CD1c-positive myeloid dendritic cell (primary cell): Measurements from ENCODE around the gene FGGY.

Experiments
- DNase-seq: peaks from one replicate; pipeline ENCODE4 v3.0.0-alpha.2; 2016; ENCODE audit errors: extremely low spot score

Gene FGGY

GRCh38 chr1:59765011-59765730 is 468.3 kb downstream of the FGGY start:
- DNase-seq: no peak

DNA sequence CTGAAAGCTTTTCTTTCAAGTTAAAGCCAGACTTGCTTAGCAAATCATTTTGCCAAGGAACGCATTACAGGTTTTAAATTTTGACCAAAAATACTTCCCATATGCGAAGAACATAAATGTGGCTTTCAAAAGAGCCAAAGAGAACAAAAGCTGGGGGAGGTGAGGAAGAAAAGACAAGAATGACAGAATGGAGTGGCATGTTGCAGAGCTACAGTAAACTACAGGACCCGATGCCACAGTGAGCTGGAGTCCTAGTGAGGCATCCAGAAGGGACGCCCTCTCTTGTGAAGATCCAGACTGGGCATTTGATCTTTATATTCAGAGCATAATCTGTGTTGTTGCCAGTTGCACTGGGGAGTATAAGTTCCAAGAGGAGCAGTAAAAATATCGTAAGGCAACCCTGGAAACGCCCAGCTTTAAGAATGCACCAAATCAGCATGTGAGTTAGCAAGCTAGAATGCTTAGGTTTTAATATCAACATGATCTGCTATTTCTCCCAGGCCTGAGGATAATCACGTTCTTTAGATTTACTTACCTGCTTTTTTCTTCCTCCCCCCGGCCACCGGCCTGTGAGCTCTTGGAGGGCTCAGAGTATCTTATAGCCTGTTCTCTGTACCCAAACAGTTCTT is 469.4 kb downstream of the FGGY start:
- no peak for DNase-seq

GRCh38 chr1:59767119-59767518 is 470.2 kb downstream of the FGGY start:
- DNase-seq: no peak

GRCh38 chr1:59768792-59769735 is 472.2 kb downstream of the FGGY start:
- no peak for DNase-seq

DNA sequence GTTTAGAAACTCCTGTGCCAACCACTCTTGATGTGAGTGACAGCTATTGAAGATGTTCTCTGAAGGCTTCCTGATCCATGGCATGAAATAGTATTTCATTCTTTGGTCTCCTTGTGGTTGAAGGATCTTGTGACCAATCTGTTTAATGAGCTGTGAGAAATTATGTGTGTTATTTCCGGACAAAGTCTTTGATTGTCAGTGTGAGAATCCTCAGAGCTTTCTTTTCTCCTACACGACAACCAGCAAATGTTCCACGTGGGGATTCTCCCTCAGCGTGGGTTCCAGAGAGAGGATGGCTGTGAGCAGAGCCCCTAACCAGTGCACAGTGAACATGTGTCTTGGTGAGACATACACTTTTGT is 472.8 kb downstream of the FGGY start:
- no peak for DNase-seq

DNA sequence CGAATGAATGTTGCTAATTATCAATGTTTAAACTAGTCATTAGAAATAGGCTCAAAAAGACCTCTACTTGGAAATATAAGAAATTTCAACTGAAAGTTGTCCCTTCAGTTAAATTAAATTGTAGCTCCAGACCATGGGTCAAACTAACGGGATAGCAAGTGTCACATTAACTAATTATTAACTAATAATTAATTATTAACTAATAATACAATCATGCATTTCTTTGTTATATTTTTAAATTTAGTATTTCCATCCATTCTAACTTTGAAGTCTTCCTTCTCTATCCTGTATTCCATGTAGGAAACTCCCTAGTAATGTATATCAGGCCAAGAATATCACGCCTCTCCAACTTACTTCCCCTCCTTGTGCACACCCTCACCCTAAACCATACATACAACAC is 474.5 kb downstream of the FGGY start:
- no peak for DNase-seq

DNA sequence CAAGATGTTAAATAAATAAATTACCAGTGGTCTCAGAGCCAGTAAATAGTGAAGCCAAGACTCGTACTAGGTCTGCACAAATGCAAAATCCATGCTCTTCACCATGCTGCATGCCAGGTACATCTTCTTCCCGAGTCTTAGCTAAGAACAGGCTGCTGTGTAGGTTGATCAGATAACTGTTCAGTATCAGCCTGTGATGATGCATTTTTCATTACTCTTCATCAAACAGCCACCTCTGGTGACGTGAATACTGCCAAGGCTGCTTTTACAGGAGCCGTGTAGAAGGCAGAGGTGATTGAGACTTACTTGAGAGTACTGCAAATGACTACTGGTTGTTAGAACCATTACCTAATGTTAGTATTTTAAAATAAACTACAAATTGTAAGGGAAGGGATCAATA is 478.6 kb downstream of the FGGY start:
- DNase-seq: no peak

DNA sequence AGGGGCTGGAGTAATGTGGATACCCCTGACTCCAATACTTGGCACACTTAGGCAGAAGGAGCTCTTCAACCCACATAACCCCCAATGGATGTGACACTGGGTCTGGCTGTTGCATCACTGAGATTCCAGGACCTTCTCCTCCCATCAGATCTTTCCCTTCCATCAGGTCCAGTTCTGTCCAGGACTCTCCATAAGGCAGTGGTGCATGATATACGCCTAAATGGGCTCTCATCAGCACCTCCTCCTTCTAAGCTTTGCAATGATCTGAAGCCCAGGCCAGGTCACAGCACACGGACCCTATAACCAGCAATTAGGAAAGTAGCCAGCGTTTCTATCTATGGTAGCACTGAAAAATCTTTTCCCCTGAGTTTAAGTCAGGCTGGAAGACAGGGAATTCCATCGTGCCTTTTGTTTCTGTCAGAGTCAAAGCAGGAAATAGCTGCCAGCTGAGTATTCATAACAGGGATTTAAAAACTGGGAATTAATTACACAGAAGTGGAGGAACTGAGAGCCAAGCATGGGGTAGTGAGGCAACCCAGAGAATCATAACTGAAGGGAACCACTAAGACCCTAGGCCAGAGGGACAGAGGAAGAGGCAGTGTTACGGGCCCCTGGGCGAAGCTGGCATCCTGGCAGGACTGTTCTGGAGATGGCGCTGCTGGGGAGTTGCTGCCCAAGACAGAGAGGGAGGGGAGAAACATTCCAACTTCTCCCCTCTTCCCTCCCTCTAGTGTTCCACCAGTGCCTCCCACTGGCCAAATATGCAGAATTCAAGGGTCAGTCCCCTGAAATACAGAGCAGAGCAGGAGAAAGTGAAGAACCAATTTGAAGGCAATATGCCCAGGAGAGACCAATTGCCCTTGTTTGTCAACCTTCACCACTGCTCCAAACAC is 480.3 kb downstream of the FGGY start:
- no peak for DNase-seq

GRCh38 chr1:59779949-59780348 is 483.1 kb downstream of the FGGY start:
- no peak for DNase-seq

GRCh38 chr1:59788825-59789224 is 491.9 kb downstream of the FGGY start:
- DNase-seq: no peak

- no peak for DNase-seq
These were observed 501.7 kb downstream of the FGGY start for GRCh38 chr1:59798600-59798999.

DNA sequence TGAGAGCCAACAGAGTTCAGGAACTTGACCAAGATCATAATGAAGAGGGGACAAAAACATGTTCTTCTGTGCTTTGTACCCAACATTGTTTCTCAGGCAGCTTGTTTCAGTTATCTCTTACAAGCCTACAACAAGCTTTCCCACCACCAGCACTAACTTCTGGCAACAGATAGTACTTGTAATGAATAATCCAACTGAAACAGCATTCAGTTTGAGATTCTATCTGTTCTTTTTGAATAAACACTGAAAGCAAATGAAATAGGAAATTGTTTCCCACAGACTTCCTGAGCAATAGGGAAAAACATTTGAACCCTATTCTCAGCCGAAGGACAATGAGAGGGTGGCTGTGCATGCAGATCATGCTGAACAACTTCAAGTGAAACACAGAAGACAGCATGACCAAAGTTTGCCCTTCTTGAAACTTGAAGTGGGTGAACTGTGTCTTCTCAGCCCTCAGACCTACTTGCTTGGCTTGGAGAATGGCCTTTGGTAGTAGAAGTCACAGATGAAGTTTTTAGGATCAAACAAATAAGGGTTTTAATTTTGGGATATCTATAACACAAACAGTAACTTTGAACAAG is 506.7 kb downstream of the FGGY start:
- DNase-seq: no peak

- no peak for DNase-seq
These were observed 507.4 kb downstream of the FGGY start for GRCh38 chr1:59804301-59804700.

DNA sequence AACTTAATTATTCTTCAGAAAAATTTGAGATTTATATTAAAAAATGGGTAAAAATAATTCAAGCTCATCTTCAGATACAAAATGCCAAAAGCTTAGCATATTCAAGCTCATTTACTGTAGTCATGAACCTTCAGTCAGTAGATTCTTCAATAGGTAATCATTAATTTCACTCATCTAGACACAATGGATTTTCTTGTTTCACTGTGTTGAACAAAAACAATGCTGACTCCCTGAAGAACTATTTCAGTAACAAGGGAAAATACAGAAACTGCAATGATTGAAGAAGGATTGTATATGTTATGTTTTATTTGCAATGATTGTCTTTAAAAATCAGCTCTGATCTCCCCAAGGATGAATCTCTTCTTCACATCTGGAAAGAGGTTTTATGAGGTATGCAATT is 508.7 kb downstream of the FGGY start:
- no peak for DNase-seq
